Muscle of leg (tissue), 11 donors: Measurements from ENCODE around the gene TNS1. TPM values are rescaled to one million over a fixed set of nuclear protein-coding genes. Genes with fewer than 3 reads are reported as not detected.

Source experiments
- DNase-seq: peaks from one replicate; pipeline ENCODE4 v3.0.0; 2013
- H3K27ac ChIP-seq: one replicate; pipeline ENCODE4 v1.5.1; 2013; ENCODE audit warnings: mild to moderate bottlenecking, low read length, control low read depth
- H3K27me3 ChIP-seq: one replicate; pipeline ENCODE4 v1.6.1; 2013; ENCODE audit warnings: low read length; ENCODE audit not compliant: control insufficient read depth, insufficient read depth
- H3K36me3 ChIP-seq: one replicate; pipeline ENCODE4 v1.6.1; 2013; ENCODE audit warnings: low read length; ENCODE audit not compliant: control insufficient read depth, insufficient read depth
- H3K4me1 ChIP-seq: one replicate; pipeline ENCODE4 v1.6.1; 2013; ENCODE audit warnings: low read length; ENCODE audit not compliant: control insufficient read depth, insufficient read depth
- H3K4me3 ChIP-seq: one replicate; pipeline ENCODE4 v1.5.1; 2013; ENCODE audit warnings: low read length, control low read depth
- H3K9me3 ChIP-seq: replicated peaks from 2 replicates; pipeline ENCODE4 v1.6.1; 2013; ENCODE audit warnings: low read depth, low read length; ENCODE audit not compliant: control insufficient read depth
- WGBS: methylation state at CpG from one replicate; pipeline ENCODE4 v1.1.5; 2013; ENCODE audit warnings: missing lambda C conversion rate; ENCODE audit not compliant: insufficient coverage; 5-methylcytosine and 5-hydroxymethylcytosine counted together
- polyA plus RNA-seq, 8 donors: library from polyadenylated mRNA; unstranded; fragments of 120-200 nt; gene quantifications; one replicate each; pipeline versions ENCODE4 v1.2.1 to v1.2.3, GENCODE V29; 2013; ENCODE audit warnings: inconsistent platforms in 1 of 8, low replicate concordance in 1 of 8; ENCODE audit not compliant: insufficient read length in 8 of 8, insufficient read depth in 1 of 8
- total RNA-seq: library from RNA; stranded (reverse); fragments of 120-200 nt; gene quantifications from one replicate; pipeline ENCODE4 v1.2.4, GENCODE V29; 2013

TNS1 gene
- total and polyA plus RNA-seq, 9 donors, result 68.1 to 129 (median 114) TPM

DNA sequence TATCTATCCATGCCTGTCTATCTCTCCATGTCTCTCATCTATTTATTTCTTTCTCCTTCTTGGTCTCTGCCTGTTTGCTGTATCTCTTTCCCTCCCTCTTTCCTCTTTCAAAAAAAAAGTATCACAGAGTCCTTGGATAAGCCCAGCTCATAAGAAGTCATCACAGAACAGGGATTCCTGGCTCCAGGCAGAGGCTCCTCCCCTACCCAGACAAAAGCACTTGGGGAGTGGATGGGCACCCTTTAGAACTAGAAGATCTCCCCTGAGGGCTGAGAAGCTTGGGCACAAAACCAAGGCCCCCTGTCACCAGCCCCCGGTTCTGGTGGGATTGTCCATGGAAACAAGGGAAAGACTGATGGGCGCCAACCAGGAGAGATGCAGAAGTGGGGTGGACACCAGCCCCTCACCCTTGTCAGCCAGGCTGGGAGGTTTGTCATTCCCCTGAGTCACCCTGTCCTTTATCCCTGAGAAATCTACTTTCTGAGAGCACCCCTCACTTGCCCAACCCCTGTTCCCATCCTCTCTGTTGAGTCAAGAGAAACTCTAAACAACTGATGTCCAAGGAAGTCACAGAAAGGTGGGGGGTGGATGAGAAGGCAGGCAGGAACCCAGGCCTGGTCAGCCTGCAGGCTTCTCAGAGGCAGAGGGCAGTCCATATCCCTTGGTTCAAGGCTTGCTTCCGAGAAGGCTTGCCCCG is 127.1 kb downstream of the TNS1 start:
- H3K36me3 ChIP-seq, result peaks cover 81% of the 10 kb centered on the region
- no peaks in the 10 kb centered on the region for H3K27me3 ChIP-seq
- no peaks in the 10 kb centered on the region for H3K9me3 ChIP-seq
- no peak overlapping the region for H3K4me3 ChIP-seq
- H3K27ac ChIP-seq, result no peak overlapping the region
- H3K4me1 ChIP-seq, result peaks cover 38% of the 10 kb centered on the region
- no peak for DNase-seq
- 94% methylated on average over 2 of the region's 4 CpGs for WGBS

DNA sequence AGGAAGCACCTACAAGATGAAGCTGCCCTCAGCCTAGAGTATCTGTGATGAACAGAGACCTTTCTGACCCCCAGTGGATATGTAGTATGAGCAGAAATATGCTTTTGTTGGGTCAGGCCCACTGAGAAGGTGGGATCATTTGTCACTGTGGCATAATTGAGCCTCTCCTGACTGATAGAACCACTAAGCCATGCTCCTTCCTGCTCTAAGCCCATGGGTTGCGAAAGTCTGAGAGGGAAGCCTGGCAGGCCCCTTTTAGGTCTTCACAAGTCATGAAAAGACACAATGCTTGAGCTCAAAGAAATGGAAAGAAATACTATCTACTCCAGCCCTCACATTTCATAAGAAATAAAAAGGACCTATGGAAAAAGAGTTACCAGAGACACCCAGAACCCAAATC is 127.7 kb downstream of the TNS1 start:
- Histone ChIP-seq H3K27me3 (no peaks in the 10 kb centered on the region), H3K4me3 (no peak overlapping the region), H3K27ac (no peak overlapping the region), H3K4me1 (peaks cover 38% of the 10 kb centered on the region), H3K36me3 (peaks cover 75% of the 10 kb centered on the region), H3K9me3 (no peaks in the 10 kb centered on the region)
- no peak for DNase-seq
- WGBS, result no CpG with 5 or more reads among the region's 1 CpG

DNA sequence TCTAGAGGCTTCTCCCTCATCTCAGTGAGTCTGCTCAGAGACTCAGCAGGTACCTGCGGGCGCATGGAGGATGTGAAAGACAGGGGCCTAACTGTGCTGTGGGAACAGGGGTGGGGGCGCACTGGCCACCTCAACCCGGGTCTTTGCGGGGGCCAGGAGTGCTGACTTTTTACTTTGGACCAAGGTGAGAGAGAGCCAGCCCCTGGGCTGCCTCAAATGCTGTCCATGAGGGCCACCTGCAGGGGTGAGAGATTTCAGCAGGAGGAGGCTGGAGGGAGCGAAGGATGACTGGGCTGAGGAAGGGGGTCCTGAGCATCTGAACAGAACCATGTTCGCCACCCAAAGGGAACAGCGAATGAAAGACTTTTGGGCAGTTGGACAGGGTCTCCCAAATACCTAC is 129.4 kb downstream of the TNS1 start:
- peaks cover 35% of the 10 kb centered on the region for H3K4me1 ChIP-seq
- H3K27ac ChIP-seq, result no peak overlapping the region
- H3K36me3 ChIP-seq, result peaks cover 68% of the 10 kb centered on the region

DNA sequence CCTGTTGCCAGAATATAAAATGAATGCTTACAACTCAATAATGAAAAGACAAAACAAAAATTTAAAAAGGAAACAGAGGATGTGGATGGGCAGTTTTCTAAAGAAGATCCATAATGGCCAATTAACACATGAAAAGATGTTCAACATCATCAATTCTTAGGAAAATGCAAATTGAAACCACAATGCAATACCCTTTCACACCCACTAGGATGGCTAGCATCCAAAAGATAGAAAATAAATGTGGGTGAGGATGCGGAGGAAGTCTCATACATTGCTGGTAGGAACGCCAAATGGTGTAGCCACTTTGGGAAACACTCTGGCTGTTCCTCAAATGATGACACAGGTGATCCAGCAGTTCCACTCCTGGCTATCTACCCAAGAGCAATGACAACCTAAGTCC is 130.5 kb downstream of the TNS1 start:
- Histone ChIP-seq H3K27me3 (no peaks in the 10 kb centered on the region), H3K27ac (no peak overlapping the region), H3K36me3 (peaks cover 68% of the 10 kb centered on the region), H3K4me1 (peaks cover 24% of the 10 kb centered on the region), H3K9me3 (no peaks in the 10 kb centered on the region), H3K4me3 (no peak overlapping the region)
- DNase-seq, result no peak
- no CpG with 5 or more reads among the region's 2 CpGs for WGBS

More for the DNA sequence above, 129.4 kb downstream of the TNS1 start:
- Histone ChIP-seq H3K9me3 (no peaks in the 10 kb centered on the region), H3K4me3 (no peak overlapping the region), H3K27me3 (no peaks in the 10 kb centered on the region)
- no peak for DNase-seq
- WGBS, result 83% methylated on average over 7 of the region's 8 CpGs

DNA sequence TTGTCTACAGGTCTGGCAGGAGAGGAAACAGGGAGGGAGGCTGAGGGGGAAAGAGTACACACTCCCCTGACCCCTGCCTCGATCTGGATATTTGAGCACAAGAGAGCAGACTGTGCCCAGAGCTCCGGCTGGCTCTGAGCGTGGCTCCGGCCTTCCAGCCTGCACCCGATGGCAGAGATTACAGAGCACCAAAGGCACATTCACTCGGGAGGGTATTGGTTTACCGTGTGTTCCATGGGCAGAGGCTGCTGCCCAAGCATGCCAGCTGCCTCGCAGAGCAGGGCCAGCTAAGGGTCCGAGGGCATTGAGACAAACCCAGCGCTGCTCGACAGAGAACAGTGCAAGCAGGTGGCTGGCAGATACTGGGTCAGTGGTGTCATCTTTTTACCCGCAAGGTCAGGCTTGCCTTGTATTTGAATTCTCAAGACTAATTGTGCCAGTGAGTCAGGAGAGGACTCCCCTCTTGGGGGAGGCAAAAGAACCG is 132.2 kb downstream of the TNS1 start:
- DNase-seq, result no peak
- Histone ChIP-seq H3K36me3 (peaks cover 66% of the 10 kb centered on the region), H3K27ac (no peak overlapping the region)

DNA sequence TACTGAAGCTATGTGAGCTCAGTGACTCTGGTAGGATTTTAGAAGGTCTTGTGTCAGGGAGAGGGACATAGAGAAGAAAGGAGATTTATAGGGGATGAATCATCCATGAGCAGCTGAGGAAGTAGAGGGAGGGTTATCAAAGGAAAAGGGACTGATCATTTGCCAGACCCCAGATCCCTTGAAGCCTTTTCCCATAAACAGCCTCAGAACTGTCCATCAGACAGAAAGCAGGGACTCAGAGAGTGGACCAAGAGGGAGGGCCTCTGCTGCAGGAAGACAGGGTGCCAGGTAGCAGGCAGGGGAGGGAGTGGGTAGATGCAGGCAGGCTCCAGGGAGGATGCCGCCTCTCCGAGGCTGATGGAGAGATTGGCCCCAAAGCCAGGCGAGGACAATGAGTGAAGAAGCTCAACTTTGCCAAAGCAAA is 133.9 kb downstream of the TNS1 start:
- H3K4me1 ChIP-seq, result peaks cover 50% of the 10 kb centered on the region
- 64% methylated on average over 3 of the region's 3 CpGs for WGBS
- H3K36me3 ChIP-seq, result peaks cover 69% of the 10 kb centered on the region
- DNase-seq, result peak; percentile 64
- H3K27ac ChIP-seq, result no peak overlapping the region
- H3K9me3 ChIP-seq, result no peaks in the 10 kb centered on the region
- H3K4me3 ChIP-seq, result no peak overlapping the region
- no peaks in the 10 kb centered on the region for H3K27me3 ChIP-seq

More for the DNA sequence above, 132.2 kb downstream of the TNS1 start:
- Histone ChIP-seq H3K4me1 (peaks cover 35% of the 10 kb centered on the region), H3K4me3 (no peak overlapping the region), H3K9me3 (no peaks in the 10 kb centered on the region), H3K27me3 (no peaks in the 10 kb centered on the region)
- 67% methylated on average over 13 of the region's 13 CpGs for WGBS

DNA sequence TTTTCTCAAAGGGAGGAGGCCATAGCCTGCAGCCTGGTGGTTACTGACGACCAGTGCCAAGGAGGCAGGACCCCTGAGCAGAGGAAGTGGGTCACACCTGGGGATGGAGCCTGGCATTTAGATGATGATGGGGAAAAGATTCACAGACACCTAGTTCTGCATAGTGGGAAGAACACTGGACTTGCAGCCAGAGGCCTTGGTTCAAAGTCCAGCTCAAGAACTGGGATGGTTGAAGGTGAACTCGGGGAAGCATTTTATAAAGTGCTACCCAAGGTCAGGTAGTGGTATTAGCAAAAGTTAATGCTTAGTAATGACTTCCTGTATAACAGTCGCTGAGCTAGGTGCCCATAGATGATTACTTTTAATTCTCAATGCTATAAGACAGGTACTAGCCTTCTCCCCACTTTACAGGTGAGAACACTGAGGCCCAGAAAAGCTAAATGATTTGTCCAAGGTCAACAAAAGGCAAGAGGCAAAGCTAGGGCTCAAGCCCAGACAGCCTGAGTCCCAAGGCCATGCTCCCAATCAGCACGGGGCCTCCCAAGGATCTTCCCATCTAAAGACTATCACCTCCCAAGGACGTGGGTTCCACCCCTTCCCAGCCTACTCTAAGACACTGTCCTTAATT is 134.4 kb downstream of the TNS1 start:
- Histone ChIP-seq H3K4me3 (no peak overlapping the region), H3K27me3 (no peaks in the 10 kb centered on the region), H3K4me1 (peaks cover 56% of the 10 kb centered on the region), H3K27ac (no peak overlapping the region), H3K36me3 (peaks cover 70% of the 10 kb centered on the region), H3K9me3 (no peaks in the 10 kb centered on the region)
- WGBS, result no CpG with 5 or more reads among the region's 5 CpGs
- DNase-seq, result no peak

DNA sequence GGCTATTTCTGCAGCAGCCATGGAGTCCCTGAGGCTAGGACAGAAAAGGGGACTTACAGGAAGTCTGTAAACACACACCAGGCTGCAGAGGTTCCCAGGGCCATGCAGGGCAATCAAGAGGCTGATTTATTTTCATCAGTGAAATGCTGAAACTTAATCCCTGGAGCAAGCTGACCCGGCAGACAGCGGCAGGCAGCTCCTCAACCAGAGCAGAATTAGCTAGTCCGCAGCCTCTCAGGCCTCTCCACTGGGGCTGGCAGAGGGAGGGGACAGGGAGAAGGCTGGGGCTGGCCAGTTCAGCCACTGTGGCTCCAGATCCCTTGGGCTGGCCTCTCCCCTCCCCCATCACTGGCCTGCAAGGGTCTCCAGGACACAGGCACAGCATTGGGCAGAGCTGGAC is 136.3 kb downstream of the TNS1 start:
- DNase-seq, result peak; percentile 22
- peaks cover 64% of the 10 kb centered on the region for H3K4me1 ChIP-seq
- 28% methylated on average over 3 of the region's 3 CpGs for WGBS
- peak overlapping the region; percentile 37 for H3K27ac ChIP-seq
- H3K36me3 ChIP-seq, result peaks cover 71% of the 10 kb centered on the region
- no peaks in the 10 kb centered on the region for H3K9me3 ChIP-seq
- no peaks in the 10 kb centered on the region for H3K27me3 ChIP-seq
- H3K4me3 ChIP-seq, result no peak overlapping the region

DNA sequence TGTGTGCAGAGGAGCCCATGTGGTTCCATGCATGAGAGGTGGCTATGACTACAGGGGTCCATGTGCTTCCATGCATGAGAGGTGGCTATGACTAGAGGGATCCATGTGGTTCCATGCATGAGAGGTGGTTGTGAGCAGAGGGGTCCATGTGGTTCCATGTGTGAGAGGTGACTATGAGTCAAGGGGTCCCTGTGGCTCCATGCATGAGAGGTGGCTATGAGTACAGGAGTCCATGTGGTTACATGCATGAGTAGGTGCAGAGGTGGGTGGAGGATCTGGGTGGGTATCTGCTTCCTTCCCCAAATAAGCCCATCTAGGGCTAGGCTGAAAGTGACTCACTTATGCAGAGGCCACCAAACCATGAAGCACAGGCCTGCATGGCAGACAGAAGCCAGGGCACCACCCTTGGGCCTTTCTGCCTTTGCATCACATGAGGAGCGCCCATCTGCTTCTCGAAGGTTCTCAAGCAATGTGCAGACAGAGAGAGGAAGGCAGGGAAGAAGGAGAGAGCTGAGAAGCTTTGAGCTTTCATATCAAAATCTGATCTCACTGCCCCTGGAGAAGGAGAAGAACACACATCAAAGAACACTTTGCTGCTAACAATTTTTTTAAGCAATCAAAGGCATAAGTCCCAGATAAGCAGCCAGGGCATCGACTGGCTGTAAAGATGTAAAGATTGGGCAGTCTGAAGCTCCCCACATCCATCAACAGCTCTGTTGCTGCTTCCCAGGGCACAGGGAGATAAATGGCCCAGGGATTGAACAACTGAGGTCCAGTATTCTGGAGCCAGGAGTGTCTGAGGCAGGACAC is 137.6 kb downstream of the TNS1 start:
- DNase-seq, result no peak
- no peaks in the 10 kb centered on the region for H3K27me3 ChIP-seq
- peaks cover 68% of the 10 kb centered on the region for H3K36me3 ChIP-seq
- no peaks in the 10 kb centered on the region for H3K9me3 ChIP-seq
- H3K27ac ChIP-seq, result no peak overlapping the region
- H3K4me1 ChIP-seq, result peaks cover 62% of the 10 kb centered on the region
- no peak overlapping the region for H3K4me3 ChIP-seq
- 80% methylated on average over 1 of the region's 3 CpGs for WGBS

DNA sequence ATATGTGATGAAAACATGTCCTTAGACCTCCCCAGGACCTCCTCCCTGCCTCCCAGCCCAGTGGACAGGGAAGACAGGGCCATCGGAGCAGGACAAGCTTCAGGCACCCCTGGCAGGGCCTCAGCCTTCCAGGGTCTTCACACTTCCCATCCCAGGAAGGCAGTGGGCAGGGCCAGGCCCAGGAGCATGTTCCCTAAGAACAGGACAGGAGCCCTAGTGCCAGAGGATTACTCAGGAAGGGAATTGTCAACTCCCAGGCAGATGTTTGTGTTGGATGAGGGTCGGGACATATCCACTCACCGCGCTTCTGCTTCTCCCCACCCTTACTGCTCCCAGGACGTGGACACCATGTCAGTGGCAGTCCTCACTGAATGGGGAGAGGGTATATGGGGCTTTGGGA is 138.9 kb downstream of the TNS1 start:
- Histone ChIP-seq H3K4me3 (no peak overlapping the region), H3K9me3 (no peaks in the 10 kb centered on the region), H3K27me3 (no peaks in the 10 kb centered on the region), H3K36me3 (peaks cover 60% of the 10 kb centered on the region), H3K27ac (no peak overlapping the region), H3K4me1 (peaks cover 62% of the 10 kb centered on the region)
- WGBS, result no CpG with 5 or more reads among the region's 5 CpGs
- peak; percentile 88 for DNase-seq
